K562 (cell line): ENCODE data around the gene DBX1. TPM values are rescaled to one million over a fixed set of nuclear protein-coding genes. Genes with fewer than 3 reads are reported as not detected.

Experiments
- ESRRB ChIP-seq: fragments of 250-450 bp; sonication (Bioruptor Pico); IDR thresholded peaks from 2 replicates; pipeline ENCODE4 v1.5.0; 2020; ENCODE audit warnings: mild to moderate bottlenecking, moderate library complexity, borderline replicate concordance
- GTF2E2 ChIP-seq: fragments of 200-800 bp; sonication (Bioruptor generic); IDR thresholded peaks from 2 replicates; pipeline ENCODE4 v1.6.1; 2016; ENCODE audit warnings: missing genetic modification characterization, missing compliant biosample characterization
- MAFG ChIP-seq: fragments of 450-650 bp; conservative IDR thresholded peaks from 2 replicates; pipeline ENCODE4 v1.6.1; 2016; ENCODE audit warnings: missing genetic modification characterization, missing compliant biosample characterization
- OTX1 ChIP-seq: fragments of 450-650 bp; formaldehyde crosslinking; IDR thresholded peaks from 2 replicates; pipeline ENCODE4 v1.4.0; 2022; ENCODE audit warnings: mild to moderate bottlenecking
- RBM14 ChIP-seq: fragments of 200-400 bp; formaldehyde crosslinking; IDR thresholded peaks from 2 replicates; pipeline ENCODE4 v1.6.1; 2018; ENCODE audit warnings: low read depth, mild to moderate bottlenecking, low read length, moderate library complexity, borderline replicate concordance; ENCODE audit not compliant: insufficient read depth
- SRSF3 ChIP-seq: fragments of 200-400 bp; formaldehyde crosslinking; IDR thresholded peaks from 2 replicates; pipeline ENCODE4 v1.6.1; 2016; ENCODE audit warnings: mild to moderate bottlenecking, low read length, moderate library complexity; ENCODE audit not compliant: insufficient read depth
- TBL1XR1 ChIP-seq, 2 experiments: IDR thresholded peaks; 2 replicates each; pipeline ENCODE4 v1.6.1; 2012; ENCODE audit warnings: improper control_type of control experiment in 2 of 2, low read length in 2 of 2, mild to moderate bottlenecking in 1 of 2
- TCFL5 ChIP-seq: fragments of 250-450 bp; sonication (Bioruptor Pico); conservative IDR thresholded peaks from 2 replicates; pipeline ENCODE4 v1.6.1; 2021; ENCODE audit warnings: mild to moderate bottlenecking, moderate library complexity, matching md5 sums
- ZBED1 ChIP-seq: IDR thresholded peaks from 2 replicates; pipeline ENCODE4 v1.6.1; 2014
- ZC3H11A ChIP-seq: IDR thresholded peaks from 2 replicates; pipeline ENCODE4 v1.6.1; 2012; ENCODE audit warnings: low read depth, low read length, improper control_type of control experiment
- ZNF263 ChIP-seq: sonication (generic); formaldehyde crosslinking; IDR thresholded peaks from 2 replicates; pipeline ENCODE4 v1.8.0; 2022; ENCODE audit warnings: mild to moderate bottlenecking, missing genetic modification reagents, borderline replicate concordance
- polyA plus RNA-seq, 8 experiments: library from polyadenylated mRNA; depleted of rRNA in 4 of 8; stranded (reverse) in 5 of 8; unstranded in 3 of 8; fragments of >200 nt; fragmentation: Nextera tagmentation in 2 of 8; fragmentation: Illumina TruSeq in 1 of 8; extraction: Ambion mirVana in 2 of 8; extraction: Trizol in 1 of 8; gene quantifications; 2 replicates each; pipeline versions ENCODE4 v1.2.1 to v1.2.3, GENCODE V29; 2011 to 2014; ENCODE audit warnings: inconsistent platforms in 1 of 8, missing spikeins in 1 of 8
- total RNA-seq, 7 experiments: library from RNA; depleted of rRNA in 6 of 7; stranded (reverse); fragments of >200 nt in 6 of 7; fragmentation: Illumina TruSeq in 2 of 7; extraction: Trizol in 2 of 7; gene quantifications; 2 replicates each; pipeline versions ENCODE4 v1.2.1 to v1.2.3, GENCODE V29; 2011 to 2021; ENCODE audit warnings: low replicate concordance in 1 of 7
- TF ChIP-seq, protein P1 (sequence below): fragments of 450-650 bp; IDR thresholded peaks from 2 replicates; pipeline ENCODE4 v1.6.1; 2018; ENCODE audit not compliant: partially characterized antibody
- TF ChIP-seq, protein P2 (sequence below): sonication (generic); formaldehyde crosslinking; IDR thresholded peaks from 2 replicates; pipeline ENCODE4 v1.8.1; 2023; ENCODE audit warnings: mild to moderate bottlenecking, missing genetic modification reagents
- TF ChIP-seq, protein P3 (sequence below): sonication (generic); formaldehyde crosslinking; IDR thresholded peaks from 2 replicates; pipeline ENCODE4 v1.8.0; 2022; ENCODE audit warnings: mild to moderate bottlenecking, missing genetic modification reagents, borderline replicate concordance
- TF ChIP-seq, protein P4 (sequence below): fragments of 250-450 bp; sonication (Bioruptor Pico); IDR thresholded peaks from 2 replicates; pipeline ENCODE4 v1.5.0; 2022; ENCODE audit warnings: mild to moderate bottlenecking

The DBX1 gene
- total and polyA plus RNA-seq, 9 of the 15 experiments (the other 6 are each of a cell fraction or from before 2014, with no cell fraction given): not detected

DNA sequence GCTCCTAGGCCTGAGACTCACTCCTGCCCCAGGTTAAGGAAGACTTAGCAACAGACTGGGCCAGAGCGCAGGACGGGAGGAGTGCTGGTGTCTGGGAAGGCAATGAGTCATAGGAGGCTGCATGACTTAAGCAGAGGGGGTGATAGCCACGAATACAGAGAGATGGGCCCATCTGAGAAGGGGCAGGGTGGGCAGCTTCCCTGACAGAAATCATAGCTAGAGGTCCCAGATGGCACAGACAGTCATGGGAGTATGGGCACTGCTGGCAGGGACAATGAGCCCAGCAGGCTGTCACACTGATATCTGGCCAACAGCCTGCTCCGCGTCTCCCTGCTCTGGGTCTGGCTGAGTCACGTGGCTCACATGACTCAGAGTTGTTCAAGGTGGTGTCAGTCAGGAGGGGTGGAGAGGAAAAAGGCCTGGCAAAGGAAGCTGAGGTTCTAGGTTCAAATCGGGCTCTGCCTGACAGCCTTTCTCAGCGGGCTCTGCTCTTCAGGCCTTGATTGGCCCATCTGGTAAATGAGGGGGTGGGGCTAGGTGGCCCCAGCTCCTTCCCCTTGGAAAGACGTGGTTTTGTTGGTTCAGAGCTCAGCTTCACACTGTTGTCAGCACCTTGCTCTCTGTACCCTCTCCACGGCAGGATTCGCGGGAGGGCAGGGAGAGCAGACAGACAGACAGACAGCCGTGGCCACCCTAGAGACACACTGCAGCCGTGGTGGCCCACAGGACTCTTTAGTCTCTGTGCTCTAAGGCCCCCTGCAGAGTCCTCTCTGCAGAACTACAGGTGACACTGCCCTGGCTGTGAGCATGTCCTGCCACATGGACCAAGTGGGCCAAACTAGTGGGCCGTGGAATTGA, 47.8 kb downstream of the DBX1 start (continued):
- TF ChIP-seq ESRRB: no peak
- 0 out of 2 replicates have a peak, but pooled peaks have one; percentile 17 for TF ChIP-seq MAFG
- TF ChIP-seq RBM14: no peak
- TF ChIP-seq, protein P1, sequence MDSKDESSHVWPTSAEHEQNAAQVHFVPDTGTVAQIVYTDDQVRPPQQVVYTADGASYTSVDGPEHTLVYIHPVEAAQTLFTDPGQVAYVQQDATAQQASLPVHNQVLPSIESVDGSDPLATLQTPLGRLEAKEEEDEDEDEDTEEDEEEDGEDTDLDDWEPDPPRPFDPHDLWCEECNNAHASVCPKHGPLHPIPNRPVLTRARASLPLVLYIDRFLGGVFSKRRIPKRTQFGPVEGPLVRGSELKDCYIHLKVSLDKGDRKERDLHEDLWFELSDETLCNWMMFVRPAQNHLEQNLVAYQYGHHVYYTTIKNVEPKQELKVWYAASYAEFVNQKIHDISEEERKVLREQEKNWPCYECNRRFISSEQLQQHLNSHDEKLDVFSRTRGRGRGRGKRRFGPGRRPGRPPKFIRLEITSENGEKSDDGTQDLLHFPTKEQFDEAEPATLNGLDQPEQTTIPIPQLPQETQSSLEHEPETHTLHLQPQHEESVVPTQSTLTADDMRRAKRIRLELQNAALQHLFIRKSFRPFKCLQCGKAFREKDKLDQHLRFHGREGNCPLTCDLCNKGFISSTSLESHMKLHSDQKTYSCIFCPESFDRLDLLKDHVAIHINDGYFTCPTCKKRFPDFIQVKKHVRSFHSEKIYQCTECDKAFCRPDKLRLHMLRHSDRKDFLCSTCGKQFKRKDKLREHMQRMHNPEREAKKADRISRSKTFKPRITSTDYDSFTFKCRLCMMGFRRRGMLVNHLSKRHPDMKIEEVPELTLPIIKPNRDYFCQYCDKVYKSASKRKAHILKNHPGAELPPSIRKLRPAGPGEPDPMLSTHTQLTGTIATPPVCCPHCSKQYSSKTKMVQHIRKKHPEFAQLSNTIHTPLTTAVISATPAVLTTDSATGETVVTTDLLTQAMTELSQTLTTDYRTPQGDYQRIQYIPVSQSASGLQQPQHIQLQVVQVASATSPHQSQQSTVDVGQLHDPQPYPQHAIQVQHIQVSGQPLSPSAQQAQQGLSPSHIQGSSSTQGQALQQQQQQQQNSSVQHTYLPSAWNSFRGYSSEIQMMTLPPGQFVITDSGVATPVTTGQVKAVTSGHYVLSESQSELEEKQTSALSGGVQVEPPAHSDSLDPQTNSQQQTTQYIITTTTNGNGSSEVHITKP: peak; percentile 89
- TF ChIP-seq OTX1 (CRISPR knock-in tag): no peak
- no peak for TF ChIP-seq TBL1XR1 (IDR thresholded peaks at IDR 0.05; ENCODE audit: low read length in 2 of 2)
- TF ChIP-seq, protein P2, sequence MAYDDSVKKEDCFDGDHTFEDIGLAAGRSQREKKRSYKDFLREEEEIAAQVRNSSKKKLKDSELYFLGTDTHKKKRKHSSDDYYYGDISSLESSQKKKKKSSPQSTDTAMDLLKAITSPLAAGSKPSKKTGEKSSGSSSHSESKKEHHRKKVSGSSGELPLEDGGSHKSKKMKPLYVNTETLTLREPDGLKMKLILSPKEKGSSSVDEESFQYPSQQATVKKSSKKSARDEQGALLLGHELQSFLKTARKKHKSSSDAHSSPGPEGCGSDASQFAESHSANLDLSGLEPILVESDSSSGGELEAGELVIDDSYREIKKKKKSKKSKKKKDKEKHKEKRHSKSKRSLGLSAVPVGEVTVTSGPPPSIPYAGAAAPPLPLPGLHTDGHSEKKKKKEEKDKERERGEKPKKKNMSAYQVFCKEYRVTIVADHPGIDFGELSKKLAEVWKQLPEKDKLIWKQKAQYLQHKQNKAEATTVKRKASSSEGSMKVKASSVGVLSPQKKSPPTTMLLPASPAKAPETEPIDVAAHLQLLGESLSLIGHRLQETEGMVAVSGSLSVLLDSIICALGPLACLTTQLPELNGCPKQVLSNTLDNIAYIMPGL (CRISPR knock-in tag): no peak
- TF ChIP-seq, protein P3, sequence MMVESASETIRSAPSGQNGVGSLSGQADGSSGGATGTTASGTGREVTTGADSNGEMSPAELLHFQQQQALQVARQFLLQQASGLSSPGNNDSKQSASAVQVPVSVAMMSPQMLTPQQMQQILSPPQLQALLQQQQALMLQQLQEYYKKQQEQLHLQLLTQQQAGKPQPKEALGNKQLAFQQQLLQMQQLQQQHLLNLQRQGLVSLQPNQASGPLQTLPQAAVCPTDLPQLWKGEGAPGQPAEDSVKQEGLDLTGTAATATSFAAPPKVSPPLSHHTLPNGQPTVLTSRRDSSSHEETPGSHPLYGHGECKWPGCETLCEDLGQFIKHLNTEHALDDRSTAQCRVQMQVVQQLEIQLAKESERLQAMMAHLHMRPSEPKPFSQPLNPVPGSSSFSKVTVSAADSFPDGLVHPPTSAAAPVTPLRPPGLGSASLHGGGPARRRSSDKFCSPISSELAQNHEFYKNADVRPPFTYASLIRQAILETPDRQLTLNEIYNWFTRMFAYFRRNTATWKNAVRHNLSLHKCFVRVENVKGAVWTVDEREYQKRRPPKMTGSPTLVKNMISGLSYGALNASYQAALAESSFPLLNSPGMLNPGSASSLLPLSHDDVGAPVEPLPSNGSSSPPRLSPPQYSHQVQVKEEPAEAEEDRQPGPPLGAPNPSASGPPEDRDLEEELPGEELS (CRISPR knock-in tag): peak; percentile 82; the same call in 1 of the 2 replicates
- TF ChIP-seq ZC3H11A: no peak
- no peak for TF ChIP-seq TCFL5 (CRISPR knock-in tag)
- peak; percentile 54; the same call in 1 of the 2 replicates for TF ChIP-seq ZNF263
- no peak for TF ChIP-seq GTF2E2
- TF ChIP-seq ZBED1: no peak
- TF ChIP-seq, protein P4, sequence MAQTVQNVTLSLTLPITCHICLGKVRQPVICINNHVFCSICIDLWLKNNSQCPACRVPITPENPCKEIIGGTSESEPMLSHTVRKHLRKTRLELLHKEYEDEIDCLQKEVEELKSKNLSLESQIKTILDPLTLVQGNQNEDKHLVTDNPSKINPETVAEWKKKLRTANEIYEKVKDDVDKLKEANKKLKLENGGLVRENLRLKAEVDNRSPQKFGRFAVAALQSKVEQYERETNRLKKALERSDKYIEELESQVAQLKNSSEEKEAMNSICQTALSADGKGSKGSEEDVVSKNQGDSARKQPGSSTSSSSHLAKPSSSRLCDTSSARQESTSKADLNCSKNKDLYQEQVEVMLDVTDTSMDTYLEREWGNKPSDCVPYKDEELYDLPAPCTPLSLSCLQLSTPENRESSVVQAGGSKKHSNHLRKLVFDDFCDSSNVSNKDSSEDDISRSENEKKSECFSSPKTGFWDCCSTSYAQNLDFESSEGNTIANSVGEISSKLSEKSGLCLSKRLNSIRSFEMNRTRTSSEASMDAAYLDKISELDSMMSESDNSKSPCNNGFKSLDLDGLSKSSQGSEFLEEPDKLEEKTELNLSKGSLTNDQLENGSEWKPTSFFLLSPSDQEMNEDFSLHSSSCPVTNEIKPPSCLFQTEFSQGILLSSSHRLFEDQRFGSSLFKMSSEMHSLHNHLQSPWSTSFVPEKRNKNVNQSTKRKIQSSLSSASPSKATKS (CRISPR knock-in tag): no peak
- TF ChIP-seq SRSF3: no peak
